Islet precursor cell (in vitro differentiated cells): ENCODE measurements around the gene CAMSAP3.
A peak's percentile ranks its signal among the peaks of the same experiment; 100 is the strongest.
"Not testable (repeated sequence)": the region's sequence is repeated elsewhere in the genome, so short reads cannot be mapped to it uniquely, and the experiment has no call there.

Experiments
- DNase-seq: peaks from one replicate; pipeline ENCODE4 v3.0.0-alpha.2; 2018

The CAMSAP3 gene

GRCh38 chr19:7575434-7576040 lies 20.1 kb upstream of the CAMSAP3 start:
- DNase-seq = no peak

GRCh38 chr19:7577422-7577821 lies 18.2 kb upstream of the CAMSAP3 start:
- not testable (repeated sequence) for DNase-seq

- DNase-seq = no peak
Observed at GRCh38 chr19:7578127-7578526, 17.5 kb upstream of the CAMSAP3 start.

GRCh38 chr19:7579182-7579581 lies 16.5 kb upstream of the CAMSAP3 start:
- DNase-seq = no peak

GRCh38 chr19:7582446-7582845 lies 13.2 kb upstream of the CAMSAP3 start:
- DNase-seq = no peak

GRCh38 chr19:7589822-7590221 lies 5.8 kb upstream of the CAMSAP3 start:
- no peak for DNase-seq

- peak; percentile 89 for DNase-seq
Observed at GRCh38 chr19:7590256-7590655, 5.4 kb upstream of the CAMSAP3 start.

- no peak for DNase-seq
Observed at GRCh38 chr19:7596211-7596937, 711 bp downstream of the CAMSAP3 start.

- no peak for DNase-seq
Observed at GRCh38 chr19:7597689-7598088, 2.0 kb downstream of the CAMSAP3 start.

GRCh38 chr19:7598180-7598579 lies 2.5 kb downstream of the CAMSAP3 start:
- DNase-seq = no peak

GRCh38 chr19:7600721-7601120 lies 5.1 kb downstream of the CAMSAP3 start:
- DNase-seq = no peak

GRCh38 chr19:7602240-7602934 lies 6.7 kb downstream of the CAMSAP3 start:
- no peak for DNase-seq

GRCh38 chr19:7602935-7603497 lies 7.4 kb downstream of the CAMSAP3 start:
- DNase-seq = no peak

GRCh38 chr19:7603919-7604318 lies 8.3 kb downstream of the CAMSAP3 start:
- no peak for DNase-seq

- DNase-seq = peak; percentile 62
Observed at GRCh38 chr19:7605490-7606222, 10.0 kb downstream of the CAMSAP3 start.

- no peak for DNase-seq
Observed at GRCh38 chr19:7606289-7606688, 10.6 kb downstream of the CAMSAP3 start.

GRCh38 chr19:7607212-7607873 lies 11.7 kb downstream of the CAMSAP3 start:
- DNase-seq = no peak

- DNase-seq = no peak
Observed at GRCh38 chr19:7607874-7608560, 12.4 kb downstream of the CAMSAP3 start.

- DNase-seq = peak; percentile 52
Observed at GRCh38 chr19:7610491-7611240, 15.0 kb downstream of the CAMSAP3 start.

- peak; percentile 61 for DNase-seq
Observed at GRCh38 chr19:7611541-7612279, 16.0 kb downstream of the CAMSAP3 start.
